Large intestine (tissue), 3 donors: ENCODE measurements around the gene UPP2. TPM values are rescaled to one million over a fixed set of nuclear protein-coding genes. Genes with fewer than 3 reads are reported as not detected.
A peak's percentile ranks its signal among the peaks of the same experiment; 100 is the strongest.

Source experiments
- DNase-seq, 2 donors: peaks; one replicate each; pipeline versions ENCODE4 v3.0.0 to v3.0.0-alpha.2; 2013
- H3K27ac ChIP-seq: one replicate; pipeline ENCODE4 v1.5.1; 2013; ENCODE audit warnings: low read length
- H3K27me3 ChIP-seq: 2 replicates; pipeline ENCODE4 v1.6.1; 2013; ENCODE audit warnings: low read length; ENCODE audit not compliant: control insufficient read depth, insufficient read depth
- H3K36me3 ChIP-seq: 2 replicates; pipeline ENCODE4 v1.6.1; 2013; ENCODE audit warnings: low read length; ENCODE audit not compliant: control insufficient read depth, insufficient read depth
- H3K4me1 ChIP-seq: one replicate; pipeline ENCODE4 v1.6.1; 2013; ENCODE audit warnings: low read length; ENCODE audit not compliant: control insufficient read depth, insufficient read depth
- H3K4me3 ChIP-seq: one replicate; pipeline ENCODE4 v1.5.1; 2013; ENCODE audit warnings: low read length
- H3K9me3 ChIP-seq: one replicate; pipeline ENCODE4 v1.6.1; 2013; ENCODE audit warnings: mild to moderate bottlenecking, low read depth, low read length, moderate library complexity; ENCODE audit not compliant: control insufficient read depth
- WGBS: methylation state at CpG from one replicate; pipeline ENCODE4 v1.1.5; 2013; ENCODE audit warnings: low lambda C conversion rate; ENCODE audit not compliant: insufficient coverage; 5-methylcytosine and 5-hydroxymethylcytosine counted together
- polyA plus RNA-seq: library from polyadenylated mRNA; unstranded; fragments of 120-200 nt; gene quantifications from one replicate; pipeline ENCODE4 v1.2.1, GENCODE V29; 2013

UPP2 gene
- polyA plus RNA-seq, 1 donor: 0.04 TPM

- H3K27ac ChIP-seq: no peak overlapping the region
- 100% methylated on average over 2 of the region's 5 CpGs for WGBS
- no peaks in the 10 kb centered on the region for H3K27me3 ChIP-seq
- no peak overlapping the region for H3K4me3 ChIP-seq
- no peak for DNase-seq
- H3K9me3 ChIP-seq: no peaks in the 10 kb centered on the region
- no peaks in the 10 kb centered on the region for H3K36me3 ChIP-seq
- no peaks in the 10 kb centered on the region for H3K4me1 ChIP-seq
Measured at GRCh38 chr2:158174956-158175355, 73.3 kb downstream of the UPP2 start.

DNA sequence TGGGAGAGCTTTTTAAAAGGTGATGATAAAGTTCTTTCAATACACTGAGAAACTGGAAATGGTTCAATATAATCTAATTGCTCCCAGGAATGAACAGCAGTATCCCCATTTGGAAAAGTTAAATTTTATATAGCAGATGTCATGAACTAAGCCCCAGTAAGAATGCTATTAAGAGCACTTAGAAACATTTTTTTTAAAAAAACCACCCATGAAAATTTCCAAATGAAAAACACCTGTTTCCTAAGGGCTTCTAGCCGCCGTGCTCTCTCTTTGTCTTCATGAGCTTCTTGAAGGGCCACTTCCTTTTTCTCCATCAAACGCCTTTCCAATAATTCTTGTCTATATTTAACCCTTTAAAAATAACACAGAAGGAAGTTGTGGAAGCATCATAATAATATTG lies 77.0 kb downstream of the UPP2 start:
- no peak overlapping the region for H3K27ac ChIP-seq
- H3K4me3 ChIP-seq: no peak overlapping the region
- no peaks in the 10 kb centered on the region for H3K9me3 ChIP-seq
- no peaks in the 10 kb centered on the region for H3K36me3 ChIP-seq
- H3K4me1 ChIP-seq: no peaks in the 10 kb centered on the region
- no peaks in the 10 kb centered on the region for H3K27me3 ChIP-seq
- WGBS: 86% methylated on average over 3 of the region's 3 CpGs
- no peak for DNase-seq

- H3K4me1 ChIP-seq: no peaks in the 10 kb centered on the region
- no CpG with 5 or more reads among the region's 2 CpGs for WGBS
- no peaks in the 10 kb centered on the region for H3K9me3 ChIP-seq
- no peaks in the 10 kb centered on the region for H3K36me3 ChIP-seq
- no peaks in the 10 kb centered on the region for H3K27me3 ChIP-seq
- DNase-seq: peak in 1 of 2 donors; percentile 17
- no peak overlapping the region for H3K4me3 ChIP-seq
- H3K27ac ChIP-seq: no peak overlapping the region
Measured at GRCh38 chr2:158179660-158180059, 78.0 kb downstream of the UPP2 start.

- H3K27ac ChIP-seq: no peak overlapping the region
- H3K36me3 ChIP-seq: no peaks in the 10 kb centered on the region
- no peak for DNase-seq
- no CpG with 5 or more reads among the region's 2 CpGs for WGBS
- H3K9me3 ChIP-seq: no peaks in the 10 kb centered on the region
- no peaks in the 10 kb centered on the region for H3K27me3 ChIP-seq
- no peak overlapping the region for H3K4me3 ChIP-seq
- no peaks in the 10 kb centered on the region for H3K4me1 ChIP-seq
Measured at GRCh38 chr2:158181171-158181570, 79.5 kb downstream of the UPP2 start.

DNA sequence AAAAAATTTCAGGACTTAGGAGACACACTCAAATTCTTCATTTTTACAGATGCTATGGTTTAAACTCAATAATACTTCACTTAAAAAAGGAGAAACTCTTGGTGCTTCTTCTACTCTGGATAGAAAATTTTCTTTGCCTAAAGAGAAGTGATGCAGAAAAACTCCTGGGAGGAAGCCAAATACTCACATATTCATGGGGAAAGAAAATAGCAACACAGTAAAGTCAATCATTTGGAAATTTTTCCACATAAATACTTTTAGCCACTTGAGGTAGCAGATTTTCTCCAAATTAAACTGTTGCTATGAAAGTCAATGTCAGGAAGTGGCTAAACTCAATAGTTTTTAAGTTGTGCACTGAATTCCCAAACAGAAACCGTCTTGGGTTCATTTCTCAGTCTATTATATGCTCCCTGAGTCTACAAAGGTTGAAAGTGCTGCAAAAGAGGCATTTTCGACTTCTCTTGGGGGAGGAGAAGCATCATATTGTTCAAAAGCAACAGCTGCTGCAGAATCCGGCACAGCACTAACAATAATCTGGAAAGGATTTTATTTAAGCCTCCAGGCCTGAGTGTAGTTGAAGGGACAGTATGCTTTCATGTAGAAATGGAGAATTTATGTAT lies 81.1 kb downstream of the UPP2 start:
- Histone ChIP-seq H3K4me1 (no peaks in the 10 kb centered on the region), H3K4me3 (no peak overlapping the region), H3K36me3 (no peaks in the 10 kb centered on the region), H3K27me3 (no peaks in the 10 kb centered on the region), H3K27ac (no peak overlapping the region), H3K9me3 (no peaks in the 10 kb centered on the region)
- 83% methylated on average over 1 of the region's 3 CpGs for WGBS
- no peak for DNase-seq

- H3K9me3 ChIP-seq: no peaks in the 10 kb centered on the region
- H3K4me3 ChIP-seq: no peak overlapping the region
- no peaks in the 10 kb centered on the region for H3K4me1 ChIP-seq
- H3K27ac ChIP-seq: no peak overlapping the region
- no peaks in the 10 kb centered on the region for H3K27me3 ChIP-seq
- no CpG with 5 or more reads among the region's 1 CpG for WGBS
- no peak for DNase-seq
- no peaks in the 10 kb centered on the region for H3K36me3 ChIP-seq
Measured at GRCh38 chr2:158184001-158184400, 82.3 kb downstream of the UPP2 start.

GRCh38 chr2:158184556-158185343 lies 83.1 kb downstream of the UPP2 start:
- Histone ChIP-seq H3K4me3 (no peak overlapping the region), H3K9me3 (no peaks in the 10 kb centered on the region), H3K27ac (no peak overlapping the region), H3K36me3 (no peaks in the 10 kb centered on the region), H3K27me3 (no peaks in the 10 kb centered on the region), H3K4me1 (no peaks in the 10 kb centered on the region)
- WGBS: 100% methylated on average over 1 of the region's 3 CpGs
- no peak for DNase-seq

Other genes starting within 250 kb of the UPP2 start
- 20.9 TPM for gene ACVR1, start 225.5 kb upstream of the UPP2 start, polyA plus RNA-seq